GM12892 (cell line): ENCODE measurements around the gene CSAG1.
"Not testable (repeated sequence)": the region's sequence is repeated elsewhere in the genome, so short reads cannot be mapped to it uniquely, and the experiment has no call there.

ENCODE experiments used
- POLR2A ChIP-seq: IDR thresholded peaks from 2 replicates; pipeline ENCODE4 v1.6.1; 2011; ENCODE audit warnings: low read depth, low read length, control low read depth
- POLR2AphosphoS5 ChIP-seq: IDR thresholded peaks from 2 replicates; pipeline ENCODE4 v1.6.1; 2011; ENCODE audit warnings: low read depth, low read length, control low read depth
- TAF1 ChIP-seq: IDR thresholded peaks from 2 replicates; pipeline ENCODE4 v1.6.1; 2011; ENCODE audit warnings: low read depth, mild to moderate bottlenecking, control low read depth, low read length, borderline replicate concordance

GRCh38 chrX:152769549-152770289 lies 36.2 kb upstream of the CSAG1 start, which contains the start of gene MAGEA6:
- not testable (repeated sequence) for TF ChIP-seq TAF1, POLR2A, POLR2AphosphoS5
